HG02678 (cell line): Measurements from ENCODE around the gene ZNF783.
A peak's percentile ranks its signal among the peaks of the same experiment; 100 is the strongest.
"Not testable (repeated sequence)": the region's sequence is repeated elsewhere in the genome, so short reads cannot be mapped to it uniquely, and the experiment has no call there.

Experiments used
- ATAC-seq: cut with Tn5 transposase; IDR thresholded peaks from one replicate; pipeline ENCODE4 v1.9.1; 2021; ENCODE audit warnings: mild to moderate bottlenecking, moderate library complexity; ENCODE audit not compliant: unreplicated experiment

ZNF783 gene

DNA sequence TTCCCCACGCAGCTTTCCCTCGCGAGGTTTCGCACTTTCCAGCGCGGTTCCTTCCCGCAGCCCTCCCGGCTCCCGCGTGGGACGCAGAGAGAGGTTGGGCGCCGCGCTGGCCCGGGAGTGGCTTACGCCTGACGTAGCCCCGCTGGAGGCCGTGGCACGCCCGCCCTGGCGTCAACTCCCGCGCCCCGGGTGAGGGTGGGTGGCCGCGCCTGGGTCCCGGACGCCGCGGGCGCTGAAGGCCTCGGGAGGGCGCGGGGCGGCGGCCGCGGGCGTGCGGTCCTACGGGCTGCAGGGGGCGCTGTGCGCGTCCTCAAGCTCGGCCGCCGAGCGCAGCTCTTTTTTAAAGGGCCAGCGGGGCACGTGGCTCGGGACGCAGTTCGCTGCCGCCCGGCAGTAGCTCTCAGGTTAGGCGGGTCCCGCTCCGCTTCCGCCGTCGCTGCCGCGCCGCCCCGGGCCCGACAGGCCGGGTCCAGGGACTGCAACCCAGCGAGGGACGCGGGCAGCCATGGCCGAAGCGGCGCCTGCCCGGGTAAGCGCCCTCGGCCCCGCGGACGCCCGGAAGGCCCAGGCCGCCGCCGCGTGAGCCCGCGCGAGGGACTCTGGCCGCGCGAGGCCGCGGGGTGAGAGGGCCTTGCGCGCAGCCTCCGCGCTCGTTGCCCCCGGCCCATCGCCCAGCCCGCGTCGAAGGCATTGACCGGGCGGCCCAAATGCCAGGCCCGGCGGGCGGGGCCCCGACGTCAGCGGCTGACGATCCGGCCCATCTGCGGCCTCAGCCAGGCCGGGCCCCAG lies at the start of gene ZNF783:
Gene ZNF783, plus strand, starts transcription at position 368 of the 789 bp plus-strand sequence. Its CDS starts 138 bp downstream, at position 506.
- ATAC-seq, result peak; percentile 89

GRCh38 chr7:149214020-149214720 lies 47.8 kb upstream of the ZNF783 start:
- no peak for ATAC-seq

- ATAC-seq, result no peak
These were observed 45.6 kb upstream of the ZNF783 start for GRCh38 chr7:149216402-149216801.

DNA sequence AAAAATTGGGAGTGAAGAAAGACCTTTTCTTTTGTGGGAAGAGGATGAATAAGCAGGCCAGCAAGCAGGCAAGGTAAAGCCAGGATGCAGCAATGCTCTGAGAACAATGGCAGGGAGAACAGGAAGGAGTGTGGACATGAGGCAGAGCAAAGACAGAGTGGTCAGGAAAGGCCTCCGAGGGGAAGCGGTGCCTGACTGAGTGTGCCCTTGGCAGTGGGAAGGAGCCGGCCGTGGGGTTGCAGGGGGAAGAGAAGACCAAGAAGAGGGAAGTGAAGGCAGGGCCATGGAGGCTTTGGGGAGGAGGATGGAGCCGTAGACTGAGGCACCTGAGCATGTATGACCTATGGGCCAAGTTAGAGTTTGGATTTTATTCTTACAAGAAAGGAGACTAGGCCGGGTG lies 44.4 kb upstream of the ZNF783 start:
- no peak for ATAC-seq

DNA sequence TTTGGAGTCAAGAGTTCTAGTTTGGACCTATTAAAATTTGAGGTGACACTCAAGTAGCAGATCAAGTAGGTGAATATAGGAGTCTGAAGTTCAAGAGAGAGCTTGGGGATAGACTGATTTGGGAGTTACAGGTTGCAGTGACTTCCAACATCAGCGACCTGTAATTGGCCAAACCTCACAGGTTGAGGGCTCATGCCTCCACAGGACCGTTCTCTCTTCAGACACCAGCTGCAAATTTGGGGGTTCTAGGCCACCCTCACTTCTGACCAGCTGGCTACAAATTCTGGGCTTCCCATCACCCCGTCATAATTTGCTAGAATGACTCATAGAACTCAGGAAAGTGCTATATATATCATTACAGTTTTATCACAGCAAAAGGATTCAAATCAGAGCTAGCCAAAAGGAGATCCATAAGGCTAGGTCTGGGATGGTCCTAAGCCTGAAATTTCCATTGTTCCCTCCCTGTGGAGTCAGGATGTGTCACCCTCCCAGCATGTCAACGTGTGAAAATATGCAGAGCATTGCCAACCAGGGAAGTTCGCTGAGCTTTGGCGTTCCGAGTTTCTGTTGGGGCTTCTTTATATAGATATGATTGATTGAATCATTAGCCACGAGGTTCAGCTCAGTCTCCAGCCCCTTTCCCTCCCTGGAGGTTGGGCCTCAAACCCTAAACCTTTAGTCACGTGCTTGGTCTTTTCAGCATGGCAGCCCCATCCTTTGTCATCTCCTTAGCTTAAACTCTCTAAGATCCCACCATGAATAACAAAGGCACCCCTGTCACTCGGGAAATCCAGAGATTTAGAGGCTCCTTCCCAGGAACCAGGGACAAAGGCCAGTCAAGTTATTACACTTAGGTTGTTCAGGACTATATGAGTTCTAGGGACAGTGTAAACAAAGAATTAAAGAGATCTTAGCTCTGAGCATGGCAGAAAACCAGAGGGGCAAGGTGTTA lies 43.3 kb upstream of the ZNF783 start:
- ATAC-seq, result no peak

- no peak for ATAC-seq
These were observed 41.5 kb upstream of the ZNF783 start for GRCh38 chr7:149220534-149220933.

DNA sequence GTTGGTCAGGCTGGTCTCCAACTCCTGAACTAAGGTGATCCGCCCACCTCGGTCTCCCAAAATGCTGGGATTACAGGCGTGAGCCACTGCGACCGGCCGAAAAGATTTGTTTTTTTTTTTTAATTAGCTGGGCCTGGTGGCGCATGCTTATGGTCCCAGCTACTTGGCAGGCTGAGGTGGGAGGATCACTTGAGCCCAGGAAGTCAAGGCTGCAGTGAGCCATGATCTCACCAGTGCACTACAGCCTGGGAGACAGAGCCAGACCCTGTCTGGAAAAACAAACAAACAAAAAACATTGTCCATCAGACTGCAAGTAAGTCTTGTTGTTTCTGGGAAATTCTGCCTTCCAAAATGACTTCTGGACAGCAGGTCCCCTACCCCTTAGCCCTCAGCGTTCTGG lies 38.8 kb upstream of the ZNF783 start:
- ATAC-seq, result no peak

- no peak for ATAC-seq
These were observed 38.2 kb upstream of the ZNF783 start for GRCh38 chr7:149223761-149224160.

DNA sequence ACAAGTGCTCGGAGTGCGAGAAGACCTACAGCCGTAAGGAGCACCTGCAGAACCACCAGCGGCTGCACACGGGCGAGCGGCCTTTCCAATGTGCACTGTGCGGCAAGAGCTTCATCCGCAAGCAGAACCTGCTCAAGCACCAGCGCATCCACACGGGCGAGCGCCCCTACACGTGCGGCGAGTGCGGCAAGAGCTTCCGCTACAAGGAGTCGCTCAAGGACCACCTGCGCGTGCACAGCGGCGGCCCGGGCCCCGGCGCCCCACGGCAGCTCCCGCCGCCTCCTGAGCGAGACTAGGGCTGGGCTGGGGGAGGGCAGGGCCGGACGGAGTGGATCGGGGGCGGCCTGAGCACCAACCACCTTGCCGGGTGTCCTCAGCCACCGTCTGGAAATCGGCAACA lies 37.6 kb upstream of the ZNF783 start:
- ATAC-seq, result no peak

GRCh38 chr7:149225106-149225505 lies 36.9 kb upstream of the ZNF783 start:
- ATAC-seq, result no peak

DNA sequence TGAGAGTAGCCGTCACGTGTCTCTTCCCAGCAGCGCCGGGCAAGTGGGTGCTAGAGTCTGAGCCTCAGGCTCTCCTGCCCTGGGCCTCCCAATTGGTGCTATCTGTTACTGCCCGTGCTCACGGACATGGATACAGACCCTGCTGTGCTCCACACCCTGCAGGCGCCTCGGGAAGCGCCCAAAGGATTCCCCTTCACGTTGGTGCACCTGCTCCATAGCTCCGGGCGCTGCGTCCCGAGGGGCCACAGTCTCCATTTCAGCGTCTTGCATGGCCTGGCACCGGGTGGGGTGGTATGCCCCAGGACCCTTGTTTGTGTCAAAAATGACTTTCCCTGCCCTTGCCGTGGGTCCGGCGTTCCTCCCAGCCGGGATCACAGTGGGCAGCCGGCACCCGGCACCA lies 36.3 kb upstream of the ZNF783 start:
- ATAC-seq, result no peak

GRCh38 chr7:149226366-149226765 lies 35.6 kb upstream of the ZNF783 start:
- not testable (repeated sequence) for ATAC-seq

GRCh38 chr7:149226840-149227494 lies 35.0 kb upstream of the ZNF783 start:
- ATAC-seq, result no peak

GRCh38 chr7:149228831-149229471 lies 33.0 kb upstream of the ZNF783 start:
- no peak for ATAC-seq

DNA sequence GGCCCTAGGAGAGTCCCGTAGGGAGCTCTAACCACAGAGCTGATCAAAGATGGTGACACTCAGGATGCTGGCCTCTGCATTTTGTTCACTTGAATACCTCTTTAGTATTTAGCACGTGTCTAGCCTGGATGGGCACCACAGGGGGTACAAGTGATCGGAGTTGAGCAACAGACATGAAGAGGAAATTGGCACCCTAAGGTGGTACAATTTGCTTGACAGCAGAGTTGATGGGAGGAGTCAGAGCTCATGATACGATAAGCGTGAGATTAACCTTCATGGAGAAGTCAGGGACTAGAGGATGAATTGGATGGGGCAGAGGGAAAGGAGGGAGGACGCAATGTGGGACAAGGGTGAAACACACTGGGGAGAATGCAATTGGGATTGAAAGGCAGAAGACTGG lies 32.5 kb upstream of the ZNF783 start:
- ATAC-seq, result no peak

- ATAC-seq, result no peak
These were observed 29.6 kb upstream of the ZNF783 start for GRCh38 chr7:149232362-149232761.

DNA sequence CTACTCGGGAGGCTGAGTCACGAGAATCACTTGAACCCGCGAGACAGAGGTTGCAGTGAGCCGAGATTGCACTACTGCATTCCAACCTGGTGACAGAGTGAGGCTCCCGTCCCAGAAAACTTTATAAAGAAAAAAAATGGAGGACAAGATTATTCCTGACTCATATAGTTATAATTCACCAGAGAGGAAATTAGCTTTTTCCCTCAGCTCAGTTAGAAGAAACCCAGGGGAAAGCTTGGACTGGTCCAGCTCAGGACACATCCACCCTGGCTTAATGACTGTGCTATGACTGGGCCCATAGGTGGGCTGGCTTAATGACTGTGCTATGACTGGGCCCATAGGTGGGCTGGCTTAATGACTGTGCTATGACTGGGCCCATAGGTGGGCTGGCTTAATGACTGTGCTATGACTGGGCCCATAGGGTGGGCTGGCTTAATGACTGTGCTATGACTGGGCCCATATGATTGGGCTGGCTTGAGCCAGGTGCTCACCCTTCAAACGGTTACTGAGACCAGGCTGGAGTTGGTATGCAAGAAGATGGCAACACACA lies 28.3 kb upstream of the ZNF783 start:
- ATAC-seq, result not testable (repeated sequence)

DNA sequence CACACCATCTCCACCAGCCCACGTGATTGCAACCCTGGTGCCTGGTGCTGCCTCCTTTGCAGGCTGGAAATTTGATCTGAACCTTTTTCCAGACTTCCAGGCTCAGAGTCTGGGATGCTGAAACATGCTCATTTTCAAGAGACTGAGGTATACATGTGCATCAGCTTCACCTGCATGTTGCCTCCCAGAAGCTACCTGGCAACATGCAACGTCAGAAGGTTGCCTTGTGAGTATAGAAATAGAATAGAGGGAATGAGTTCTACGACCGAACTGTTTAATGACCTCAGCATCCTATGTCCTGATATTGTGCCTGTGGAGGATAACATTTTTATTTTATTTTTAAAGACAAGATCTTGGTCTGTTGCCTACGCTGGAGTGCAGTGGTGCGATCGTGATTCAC lies 24.5 kb upstream of the ZNF783 start:
- ATAC-seq, result no peak

GRCh38 chr7:149238051-149238450 lies 23.9 kb upstream of the ZNF783 start:
- no peak for ATAC-seq
